ENCODE results near the gene PINLYP. TPM values are rescaled to one million over a fixed set of nuclear protein-coding genes. Genes with fewer than 3 reads are reported as not detected.
A peak's percentile ranks its signal among the peaks of the same experiment; 100 is the strongest.

The PINLYP gene
- 4.7 TPM for total RNA-seq
- long read RNA-seq, partial matches to known transcripts, result 0 of 1 reads
- long read RNA-seq, other reads (novel, unspliced or antisense), result 0 of 1 reads

- ATAC-seq (peak; percentile 99), DNase-seq (peak; percentile 98)
- peaks cover 18% of the 10 kb centered on the region for H3K4me1 ChIP-seq
- no peaks in the 10 kb centered on the region for H3K27me3 ChIP-seq
- no peaks in the 10 kb centered on the region for H3K9me3 ChIP-seq
- TF ChIP-seq, protein P1, sequence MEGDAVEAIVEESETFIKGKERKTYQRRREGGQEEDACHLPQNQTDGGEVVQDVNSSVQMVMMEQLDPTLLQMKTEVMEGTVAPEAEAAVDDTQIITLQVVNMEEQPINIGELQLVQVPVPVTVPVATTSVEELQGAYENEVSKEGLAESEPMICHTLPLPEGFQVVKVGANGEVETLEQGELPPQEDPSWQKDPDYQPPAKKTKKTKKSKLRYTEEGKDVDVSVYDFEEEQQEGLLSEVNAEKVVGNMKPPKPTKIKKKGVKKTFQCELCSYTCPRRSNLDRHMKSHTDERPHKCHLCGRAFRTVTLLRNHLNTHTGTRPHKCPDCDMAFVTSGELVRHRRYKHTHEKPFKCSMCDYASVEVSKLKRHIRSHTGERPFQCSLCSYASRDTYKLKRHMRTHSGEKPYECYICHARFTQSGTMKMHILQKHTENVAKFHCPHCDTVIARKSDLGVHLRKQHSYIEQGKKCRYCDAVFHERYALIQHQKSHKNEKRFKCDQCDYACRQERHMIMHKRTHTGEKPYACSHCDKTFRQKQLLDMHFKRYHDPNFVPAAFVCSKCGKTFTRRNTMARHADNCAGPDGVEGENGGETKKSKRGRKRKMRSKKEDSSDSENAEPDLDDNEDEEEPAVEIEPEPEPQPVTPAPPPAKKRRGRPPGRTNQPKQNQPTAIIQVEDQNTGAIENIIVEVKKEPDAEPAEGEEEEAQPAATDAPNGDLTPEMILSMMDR (IDR thresholded peaks at IDR 0.05), result no peak
- intact Hi-C loops (cut with DNase I), result no loop called here
- H3K27ac ChIP-seq, result peak within 1 kb of the TSS; percentile 87
- H3K4me3 ChIP-seq, result peak within 1 kb of the TSS; percentile 98
- no peaks in the 10 kb centered on the region for H3K36me3 ChIP-seq
Measured at GRCh38 chr19:43575156-43575950, at the start of gene PINLYP, which contains the start of gene XRCC1. TSS of gene PINLYP (plus strand) at chr19:43575801. CDS start at chr19:43577192, 1,391 bp downstream. TSS of gene XRCC1 (minus strand) at chr19:43575527. CDS start at chr19:43575458, 69 bp downstream.

DNA sequence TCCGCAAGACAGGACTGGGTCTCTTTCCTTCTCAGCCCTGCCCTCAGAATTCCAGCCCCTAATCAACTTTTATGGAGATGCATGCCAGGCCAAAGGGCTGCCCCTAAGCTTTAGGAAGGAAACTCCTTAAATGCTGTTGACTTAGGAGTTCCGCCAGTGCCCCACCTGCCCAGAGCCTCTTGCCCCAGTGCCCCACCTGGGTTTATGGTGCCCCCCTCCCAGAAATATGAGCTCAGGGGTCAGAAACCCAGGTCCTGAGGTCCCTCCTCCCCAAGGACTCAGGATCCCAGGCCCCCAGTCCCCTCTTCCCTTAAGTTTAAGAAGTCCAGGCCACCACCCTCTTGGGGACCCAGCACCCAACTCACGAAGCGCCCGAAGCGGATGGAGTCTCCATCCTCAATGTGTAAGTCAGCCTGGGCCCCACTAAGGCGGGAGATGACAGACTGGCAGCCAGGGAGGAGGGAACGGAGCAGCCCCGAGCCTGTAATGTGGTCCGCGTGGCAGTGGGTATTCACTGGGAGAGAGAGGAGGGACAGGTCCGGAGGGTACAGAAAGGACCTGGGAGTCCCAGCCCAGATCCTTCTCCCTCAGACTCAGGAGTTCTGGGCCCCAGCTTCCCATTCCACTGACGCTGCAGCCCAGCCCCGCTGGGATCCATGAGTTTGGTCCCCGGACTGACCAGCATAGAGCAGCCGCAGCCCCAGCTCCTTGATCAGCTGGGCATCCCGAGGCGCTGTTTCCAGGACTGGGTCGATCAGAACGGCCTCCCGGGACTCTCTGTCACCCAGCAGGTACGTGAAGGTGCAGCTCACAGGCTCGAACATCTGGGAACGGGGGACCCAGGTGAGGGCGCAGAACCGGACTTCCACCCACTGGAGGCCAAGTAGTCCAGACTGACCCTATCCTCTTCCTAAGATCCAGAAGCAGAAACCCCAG, 49.5 kb upstream of the PINLYP start:
- Histone ChIP-seq H3K4me3 (peak overlapping the region; percentile 94), H3K9me3 (no peaks in the 10 kb centered on the region), H3K36me3 (peaks cover 6% of the 10 kb centered on the region), H3K27me3 (no peaks in the 10 kb centered on the region), H3K4me1 (peaks cover 28% of the 10 kb centered on the region), H3K27ac (peak overlapping the region; percentile 90)
- TF ChIP-seq, protein P1 (IDR thresholded peaks at IDR 0.05), result no peak
- no peak for DNase-seq
- peak; percentile 28 for ATAC-seq
- intact Hi-C loops (cut with DNase I), result no loop called here

DNA sequence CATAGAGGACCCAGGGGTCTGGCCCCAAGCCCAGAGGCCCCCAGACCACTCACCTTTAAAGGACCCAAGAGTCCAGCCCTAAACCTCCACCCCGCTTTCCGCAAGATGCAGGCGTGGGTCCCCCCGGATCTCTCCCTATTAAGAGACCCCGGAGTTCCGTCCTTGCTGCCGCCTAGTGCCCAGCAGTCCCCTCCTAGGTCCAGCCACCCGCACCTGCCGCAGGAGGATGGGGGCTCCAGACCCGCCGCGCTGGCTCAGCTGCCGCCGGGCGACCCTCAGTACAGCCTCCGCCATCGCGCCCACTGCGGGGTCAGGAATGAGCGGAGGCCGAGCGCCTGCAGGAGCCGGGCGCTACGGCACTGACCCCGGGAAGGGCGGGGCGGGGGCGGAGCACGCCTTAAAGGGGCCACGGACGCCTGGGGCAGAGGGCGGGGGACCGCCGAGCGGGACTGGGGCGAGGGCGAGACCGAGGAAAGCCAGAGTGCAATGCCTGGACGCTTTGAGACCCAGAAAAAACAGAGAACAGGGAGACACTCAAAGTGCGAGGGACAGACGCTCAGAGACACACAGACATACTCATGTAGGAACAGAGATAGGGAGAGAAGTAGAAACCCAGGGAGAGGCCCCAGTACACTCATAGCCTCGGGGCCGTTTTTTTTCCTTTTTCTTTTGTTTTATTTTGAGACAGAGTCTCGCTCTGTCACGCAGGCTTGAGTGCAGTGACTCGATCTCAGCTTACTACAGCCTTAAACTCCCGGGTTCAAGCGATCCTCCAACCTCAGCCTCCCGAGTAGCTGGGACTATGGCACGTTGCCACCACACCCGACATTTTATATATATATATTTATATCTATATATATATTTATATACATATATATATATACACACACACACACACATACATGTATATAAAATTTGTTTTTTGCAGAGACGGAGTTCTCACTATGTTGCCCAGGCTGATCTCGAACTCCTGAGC, 48.4 kb upstream of the PINLYP start, which contains the start of gene ETHE1:
TSS of gene ETHE1 (minus strand) at position 318 of the 976 bp plus-strand sequence. CDS start at position 294, 24 bp downstream.
- Histone ChIP-seq H3K9me3 (no peaks in the 10 kb centered on the region), H3K36me3 (no peaks in the 10 kb centered on the region), H3K4me1 (peaks cover 30% of the 10 kb centered on the region), H3K27me3 (no peaks in the 10 kb centered on the region), H3K4me3 (peak within 1 kb of the TSS; percentile 94), H3K27ac (peak within 1 kb of the TSS; percentile 90)
- peak; percentile 94 for ATAC-seq
- peak; percentile 93 for DNase-seq
- TF ChIP-seq, protein P1 (IDR thresholded peaks at IDR 0.05), result no peak
- intact Hi-C loops (cut with DNase I), result no loop called here

- TF ChIP-seq, protein P1 (IDR thresholded peaks at IDR 0.05), result no peak
- no peak for ATAC-seq
- Histone ChIP-seq H3K4me3 (peak overlapping the region; percentile 94), H3K9me3 (no peaks in the 10 kb centered on the region), H3K4me1 (peaks cover 38% of the 10 kb centered on the region), H3K27me3 (no peaks in the 10 kb centered on the region), H3K36me3 (no peaks in the 10 kb centered on the region), H3K27ac (peak overlapping the region; percentile 90)
- intact Hi-C loops (cut with DNase I), result no loop called here
- DNase-seq, result no peak
Measured at GRCh38 chr19:43527860-43528622, 47.6 kb upstream of the PINLYP start.

Measured in upper lobe of right lung (tissue), 1 donor.